Fibroblast of mammary gland (primary cell): ENCODE results near the gene CMBL.

Experiments used
- DNase-seq: peaks from one replicate; pipeline ENCODE4 v3.0.0-alpha.2; 2010; ENCODE audit warnings: low read depth
- H3K4me3 ChIP-seq: 2 replicates; pipeline ENCODE4 v1.5.1; 2011; ENCODE audit warnings: low read depth, mild to moderate bottlenecking, low read length, moderate library complexity; ENCODE audit not compliant: control insufficient read depth
- TF ChIP-seq, protein P1 (sequence below): conservative IDR thresholded peaks from 2 replicates; pipeline ENCODE4 v1.5.1; 2011; ENCODE audit warnings: low read depth, low read length, inconsistent platforms; ENCODE audit not compliant: control insufficient read depth, insufficient read depth

Gene CMBL

DNA sequence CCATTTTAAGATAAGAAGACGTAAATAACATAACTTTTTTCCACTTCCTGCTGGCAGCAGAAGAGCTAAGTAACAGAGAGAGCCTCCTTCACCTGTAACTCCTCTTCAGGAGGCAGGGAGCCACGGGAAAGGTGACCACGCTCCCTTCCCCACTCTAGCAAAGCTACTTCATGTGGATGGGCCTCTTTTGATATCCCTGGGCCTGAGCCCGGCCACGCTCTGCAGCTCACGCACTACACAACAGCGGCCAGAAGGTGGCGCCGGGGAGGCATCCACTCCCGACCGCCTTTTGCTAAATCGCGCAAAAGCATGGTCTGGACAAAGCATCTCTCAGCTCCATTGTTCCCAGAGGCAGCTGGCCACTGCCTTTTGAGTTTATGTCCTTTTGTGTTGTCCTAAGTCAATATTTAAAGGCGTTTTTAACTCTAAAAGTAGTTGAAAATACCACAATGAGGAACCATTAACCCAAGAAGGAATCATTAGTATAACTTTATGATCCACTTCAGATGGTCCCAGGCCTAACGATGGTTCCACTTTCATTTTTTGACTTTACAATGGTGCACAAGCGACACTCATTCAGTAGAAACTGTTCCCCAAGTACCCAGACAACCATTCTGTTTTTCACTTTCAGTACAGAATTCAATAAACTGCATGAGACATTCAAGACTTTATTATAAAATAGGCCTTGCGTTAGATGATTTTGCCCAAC lies 23.6 kb downstream of the CMBL start:
- no peak overlapping the region for H3K4me3 ChIP-seq
- TF ChIP-seq, protein P1, sequence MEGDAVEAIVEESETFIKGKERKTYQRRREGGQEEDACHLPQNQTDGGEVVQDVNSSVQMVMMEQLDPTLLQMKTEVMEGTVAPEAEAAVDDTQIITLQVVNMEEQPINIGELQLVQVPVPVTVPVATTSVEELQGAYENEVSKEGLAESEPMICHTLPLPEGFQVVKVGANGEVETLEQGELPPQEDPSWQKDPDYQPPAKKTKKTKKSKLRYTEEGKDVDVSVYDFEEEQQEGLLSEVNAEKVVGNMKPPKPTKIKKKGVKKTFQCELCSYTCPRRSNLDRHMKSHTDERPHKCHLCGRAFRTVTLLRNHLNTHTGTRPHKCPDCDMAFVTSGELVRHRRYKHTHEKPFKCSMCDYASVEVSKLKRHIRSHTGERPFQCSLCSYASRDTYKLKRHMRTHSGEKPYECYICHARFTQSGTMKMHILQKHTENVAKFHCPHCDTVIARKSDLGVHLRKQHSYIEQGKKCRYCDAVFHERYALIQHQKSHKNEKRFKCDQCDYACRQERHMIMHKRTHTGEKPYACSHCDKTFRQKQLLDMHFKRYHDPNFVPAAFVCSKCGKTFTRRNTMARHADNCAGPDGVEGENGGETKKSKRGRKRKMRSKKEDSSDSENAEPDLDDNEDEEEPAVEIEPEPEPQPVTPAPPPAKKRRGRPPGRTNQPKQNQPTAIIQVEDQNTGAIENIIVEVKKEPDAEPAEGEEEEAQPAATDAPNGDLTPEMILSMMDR, result peak; percentile 91

DNA sequence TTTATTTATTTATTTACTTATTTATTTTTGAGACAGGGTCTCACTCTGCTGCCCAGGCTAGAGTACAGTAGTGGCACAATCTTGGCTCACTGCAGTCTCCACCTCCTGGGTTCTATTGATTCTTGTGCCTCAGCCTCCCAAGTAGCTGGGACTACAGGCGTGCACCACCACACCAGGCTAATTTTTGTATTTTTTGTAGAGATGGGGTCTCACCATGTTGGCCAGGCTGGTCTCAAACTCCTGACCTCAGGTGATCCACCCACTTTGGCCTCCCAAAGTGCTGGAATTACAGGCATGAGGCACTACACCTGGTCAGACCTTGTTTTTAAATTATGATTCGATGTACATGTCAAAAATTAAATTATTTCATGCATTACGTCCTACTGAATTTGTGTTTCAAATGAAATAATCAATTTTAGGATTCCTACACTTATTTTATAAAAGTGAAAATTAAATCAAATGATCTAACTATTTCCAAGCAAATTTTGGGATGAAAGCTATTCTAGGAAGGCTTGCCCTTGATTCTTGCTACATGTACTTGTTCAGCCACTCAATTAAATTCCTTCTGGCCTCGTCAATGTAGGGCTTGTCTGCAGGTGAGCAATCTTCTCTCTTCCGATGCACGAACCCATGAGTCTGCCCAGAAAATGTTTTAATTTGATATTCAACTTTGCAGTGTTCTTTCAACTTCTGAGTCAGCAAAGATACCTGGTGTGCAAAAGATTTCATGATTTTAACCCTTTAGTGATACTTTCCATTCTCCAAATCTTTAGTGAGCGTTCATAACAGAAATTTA lies 27.6 kb downstream of the CMBL start:
- no peak for DNase-seq
- no peak overlapping the region for H3K4me3 ChIP-seq
- TF ChIP-seq, protein P1, result no peak

More for the DNA sequence above, 23.6 kb downstream of the CMBL start:
- DNase-seq, result peak; percentile 68

DNA sequence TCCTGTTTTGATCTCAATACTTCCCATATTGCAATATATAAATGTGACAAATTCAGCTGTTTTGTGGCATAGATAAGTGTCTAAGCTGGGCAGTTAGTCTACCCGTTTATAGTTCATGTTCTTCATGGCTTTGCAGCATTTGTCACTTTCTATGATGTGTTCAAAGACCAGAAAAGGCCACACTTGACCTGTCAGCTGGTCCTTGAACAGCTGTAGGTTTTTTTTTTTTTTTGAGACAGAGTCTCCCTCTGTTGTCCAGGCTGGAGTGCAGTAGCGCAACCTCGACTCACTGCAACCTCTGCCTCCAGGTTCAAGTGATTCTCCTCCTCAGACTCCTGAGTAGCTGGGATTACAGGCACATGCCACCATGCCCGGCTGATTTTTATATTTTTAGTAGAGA lies 28.4 kb downstream of the CMBL start:
- TF ChIP-seq, protein P1, result no peak
- H3K4me3 ChIP-seq, result no peak overlapping the region
- no peak for DNase-seq

DNA sequence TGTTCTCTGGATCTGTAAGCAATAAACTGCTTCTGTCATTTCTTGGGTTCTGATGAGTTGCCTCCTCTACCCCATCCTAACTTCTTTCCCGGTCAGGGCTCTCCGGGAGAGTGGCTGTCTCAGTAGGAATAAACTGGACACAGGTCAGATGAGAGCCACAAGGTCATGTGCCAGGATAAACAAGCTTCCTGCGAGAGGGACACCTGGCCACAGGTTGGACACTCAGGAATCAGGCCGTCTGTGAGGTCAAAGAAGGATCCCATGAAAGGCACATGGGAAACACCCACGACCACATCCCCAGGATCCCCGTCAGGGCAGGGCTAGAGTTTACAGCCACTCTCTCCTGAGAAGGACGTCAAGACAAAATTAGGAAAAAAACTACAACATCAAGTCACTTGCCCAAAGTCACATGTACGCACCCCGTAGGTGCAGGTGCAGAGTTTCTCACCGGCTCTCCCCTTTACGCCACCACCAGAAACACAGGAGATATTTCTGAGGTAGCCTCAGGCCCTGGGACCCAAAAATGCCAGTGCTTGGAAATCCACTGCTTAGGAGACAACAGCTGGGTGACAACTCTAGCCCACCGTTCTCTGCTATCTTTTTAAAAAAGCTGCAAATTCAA lies 28.9 kb downstream of the CMBL start:
- no peak overlapping the region for H3K4me3 ChIP-seq
- TF ChIP-seq, protein P1, result no peak
- no peak for DNase-seq

DNA sequence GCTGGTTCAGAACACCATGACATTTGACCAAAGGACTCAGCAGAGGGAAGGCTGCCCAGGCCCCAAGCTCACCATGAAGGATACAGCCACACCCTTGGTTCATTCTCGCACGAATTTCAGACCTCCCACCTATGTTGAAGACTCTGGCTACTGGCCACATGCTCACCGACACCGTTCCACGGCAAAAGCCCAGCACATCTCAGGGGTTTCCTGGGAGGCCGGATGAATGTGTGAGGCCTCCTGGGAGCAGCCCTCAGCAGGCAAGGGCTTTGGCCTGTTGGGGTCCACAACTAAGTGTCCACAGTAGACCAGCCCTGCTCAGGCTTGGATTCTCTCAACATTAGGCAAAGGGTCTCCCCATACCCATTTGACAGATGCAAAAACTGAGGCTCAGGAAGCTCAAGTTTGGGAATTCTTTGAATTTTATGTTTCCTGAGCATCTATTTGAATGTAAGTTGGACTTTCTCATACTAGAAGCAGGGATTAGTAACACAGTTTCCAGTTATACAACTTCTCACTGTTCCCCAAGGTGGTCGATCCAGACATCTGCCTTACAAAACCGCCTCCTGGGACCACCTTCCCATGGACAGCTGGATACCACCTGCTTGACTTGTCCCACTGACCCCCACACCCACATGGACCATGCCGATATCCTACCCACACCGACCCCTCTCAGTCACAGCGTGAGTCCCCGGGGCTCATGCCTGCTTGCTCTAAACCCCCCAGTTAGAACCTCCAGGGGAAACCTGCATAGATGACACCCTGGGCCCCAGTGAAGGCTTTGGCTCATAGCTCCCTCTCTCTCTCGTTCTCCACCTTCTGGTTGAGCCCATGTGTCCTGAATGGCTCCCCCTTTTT lies 29.7 kb downstream of the CMBL start:
- TF ChIP-seq, protein P1, result no peak
- DNase-seq, result no peak
- no peak overlapping the region for H3K4me3 ChIP-seq

DNA sequence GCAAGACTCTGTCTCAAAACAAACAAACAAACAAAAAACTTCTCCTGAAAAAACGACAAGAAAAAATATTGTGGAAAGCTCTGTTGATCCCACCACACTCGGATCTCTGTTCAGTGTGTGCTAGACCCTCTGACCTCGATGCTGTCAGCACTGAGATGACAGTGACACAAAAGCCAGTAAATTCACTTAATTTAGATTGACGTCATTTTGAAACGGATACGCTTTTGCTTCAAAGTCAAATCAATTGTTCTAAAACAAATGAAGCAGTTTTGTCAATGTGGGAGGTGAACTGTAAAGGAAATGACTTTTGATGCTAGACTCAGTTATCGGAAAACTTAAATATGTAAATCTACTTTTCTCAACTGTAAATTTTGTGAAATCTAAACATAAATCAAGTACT lies 31.0 kb downstream of the CMBL start:
- TF ChIP-seq, protein P1, result no peak
- no peak for DNase-seq
- no peak overlapping the region for H3K4me3 ChIP-seq
